ENCODE data around the gene DENND2D. TPM values are rescaled to one million over a fixed set of nuclear protein-coding genes. Genes with fewer than 3 reads are reported as not detected.
A peak's percentile ranks its signal among the peaks of the same experiment; 100 is the strongest.

The DENND2D gene
- total and polyA plus RNA-seq, 9 of the 15 experiments (the other 6 are each of a cell fraction or from before 2014, with no cell fraction given), result 0.08 to 0.44 (median 0.13) TPM; not detected in 6

- peak; percentile 44; the same call in 1 of the 2 replicates for TF ChIP-seq CREM (IDR thresholded peaks at IDR 0.05; ENCODE audit: low read depth)
- TF ChIP-seq ZNF639 (CRISPR knock-in tag; conservative IDR thresholded peaks at IDR 0.05 in 1 of 2, IDR thresholded peaks at IDR 0.05 in 1 of 2), result no peak
- TF ChIP-seq SP2 (IDR thresholded peaks at IDR 0.05; ENCODE audit: extremely low read depth, low read depth, low read length, poor library complexity, severe bottlenecking), result no peak
Measured at GRCh38 chr1:111222308-111223125, 22.1 kb upstream of the DENND2D start (continued).

- DNase-seq (ENCODE audit: extremely low read depth in 1 of 4, low spot score in 3 of 4) (peak in 1 of 4 experiments; percentile 16), ATAC-seq (no peak), FAIRE-seq (no peak)
- Histone ChIP-seq H3K4me1 (replicated peaks in 1 of 2; ENCODE audit: control insufficient read depth in 2 of 2, insufficient read depth in 2 of 2, low read length in 2 of 2) (no peaks in the 10 kb centered on the region; a peak in 2 of 5 replicates), H3K27me3 (ENCODE audit: control insufficient read depth in 2 of 2, insufficient read depth in 2 of 2, low read length in 2 of 2) (peaks cover 4 to 10% of the 10 kb centered on the region in 2 experiments; a peak in 2 of 5 replicates), H3K36me3 (ENCODE audit: control insufficient read depth, insufficient read depth, low read length) (no peaks in the 10 kb centered on the region), H3K4me3 (no peak overlapping the region), H4K20me1 (replicated peaks; ENCODE audit: control insufficient read depth, insufficient read depth, low read length) (peaks cover 2% of the 10 kb centered on the region; the same call in 1 of the 2 replicates), H3K4me2 (ENCODE audit: insufficient read depth, low read length) (no peak overlapping the region), H3K9ac (ENCODE audit: insufficient read depth in 1 of 2, low read depth in 2 of 2, low read length in 2 of 2) (no peak overlapping the region), H3K79me2 (ENCODE audit: control insufficient read depth, insufficient read depth, low read length) (no peaks in the 10 kb centered on the region), H2AFZ (ENCODE audit: low read depth, low read length) (no peak overlapping the region), H3K9me3 (replicated peaks; ENCODE audit: control insufficient read depth, insufficient read depth, low read depth, low read length) (no peaks in the 10 kb centered on the region), H3K27ac (ENCODE audit: extremely low read depth, low read depth, low read length) (no peak overlapping the region), H3K9me1 (ENCODE audit: control insufficient read depth, insufficient read depth, low read length) (no peaks in the 10 kb centered on the region)
- 2% methylated on average over 5 of the region's 5 CpGs for WGBS (ENCODE audit: insufficient coverage, low coverage, missing lambda C conversion rate)
- POLR2A ChIA-PET, result no interaction called here
- in situ Hi-C loops (cut with MboI) (loop anchor here (5.0 to 10.0 kb wide), 2 partner anchors 173 to 546 kb away; no protein-coding TSS in a partner anchor), intact Hi-C loops (cut with micrococcal nuclease) (loop anchor here (2.0 to 5.0 kb wide), 3 partner anchors 126 to 216 kb away; no protein-coding TSS in a partner anchor)
- BruUV-seq (replicated peaks), result no TSS peak
- CTCF ChIA-PET (ENCODE audit: low intra/inter-chr PET ratio), result interaction anchor here (0.7 kb wide), 1 partner anchor 243 kb away, joined by 3 read pairs; no protein-coding TSS in a partner anchor
- TF ChIP-seq ZFP36 (IDR thresholded peaks at IDR 0.05; ENCODE audit: low read depth, low read length, partially characterized antibody) (no peak), CHCHD3 (CRISPR knock-in tag; IDR thresholded peaks at IDR 0.05) (no peak), NR2C2 (CRISPR knock-in tag; IDR thresholded peaks at IDR 0.05) (no peak), NR2C2 (tag; IDR thresholded peaks at IDR 0.05) (0 out of 2 replicates have a peak, but pooled peaks have one; percentile 29), GTF2E2 (tag; IDR thresholded peaks at IDR 0.05) (0 out of 2 replicates have a peak, but pooled peaks have one; percentile 56), HDAC2 (IDR thresholded peaks at IDR 0.05) (no peak), THRB (CRISPR knock-in tag; conservative IDR thresholded peaks at IDR 0.05) (0 out of 2 replicates have a peak, but pooled peaks have one; percentile 24), HDAC6 (IDR thresholded peaks at IDR 0.05; ENCODE audit: low read depth, low read length) (no peak)
- TF ChIP-seq, protein P1, sequence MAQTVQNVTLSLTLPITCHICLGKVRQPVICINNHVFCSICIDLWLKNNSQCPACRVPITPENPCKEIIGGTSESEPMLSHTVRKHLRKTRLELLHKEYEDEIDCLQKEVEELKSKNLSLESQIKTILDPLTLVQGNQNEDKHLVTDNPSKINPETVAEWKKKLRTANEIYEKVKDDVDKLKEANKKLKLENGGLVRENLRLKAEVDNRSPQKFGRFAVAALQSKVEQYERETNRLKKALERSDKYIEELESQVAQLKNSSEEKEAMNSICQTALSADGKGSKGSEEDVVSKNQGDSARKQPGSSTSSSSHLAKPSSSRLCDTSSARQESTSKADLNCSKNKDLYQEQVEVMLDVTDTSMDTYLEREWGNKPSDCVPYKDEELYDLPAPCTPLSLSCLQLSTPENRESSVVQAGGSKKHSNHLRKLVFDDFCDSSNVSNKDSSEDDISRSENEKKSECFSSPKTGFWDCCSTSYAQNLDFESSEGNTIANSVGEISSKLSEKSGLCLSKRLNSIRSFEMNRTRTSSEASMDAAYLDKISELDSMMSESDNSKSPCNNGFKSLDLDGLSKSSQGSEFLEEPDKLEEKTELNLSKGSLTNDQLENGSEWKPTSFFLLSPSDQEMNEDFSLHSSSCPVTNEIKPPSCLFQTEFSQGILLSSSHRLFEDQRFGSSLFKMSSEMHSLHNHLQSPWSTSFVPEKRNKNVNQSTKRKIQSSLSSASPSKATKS (CRISPR knock-in tag; IDR thresholded peaks at IDR 0.05), result no peak
Measured at GRCh38 chr1:111221633-111222291, 21.3 kb upstream of the DENND2D start.

Measured in K562 (cell line).